Tibial nerve (tissue), 4 donors: Measurements from ENCODE around the gene MTFMT. TPM values are rescaled to one million over a fixed set of nuclear protein-coding genes. Genes with fewer than 3 reads are reported as not detected.
A peak's percentile ranks its signal among the peaks of the same experiment; 100 is the strongest.

Experiments used
- DNase-seq, 2 donors: peaks; one replicate each; pipeline ENCODE4 v3.0.0-alpha.2; 2019; ENCODE audit warnings: low spot score in 2 of 2
- H3K27ac ChIP-seq, 4 donors: fragments of 200-600 bp; sonication (generic) in 3 of 4; one replicate each; pipeline ENCODE4 v1.5.1; 2017 to 2019; ENCODE audit warnings: mild to moderate bottlenecking in 1 of 4
- H3K27me3 ChIP-seq, 2 donors: fragments of 200-600 bp; sonication (generic) in 1 of 2; one replicate each; pipeline versions ENCODE4 v1.5.1 to v1.6.0; 2017 to 2019
- H3K36me3 ChIP-seq, 3 donors: fragments of 200-600 bp; sonication (generic); one replicate each; pipeline ENCODE4 v1.5.1; 2018 to 2019
- H3K4me1 ChIP-seq, 4 donors: fragments of 200-600 bp; sonication (generic) in 3 of 4; one replicate each; pipeline ENCODE4 v1.5.1; 2017 to 2019
- H3K4me3 ChIP-seq, 4 donors: fragments of 200-600 bp; sonication (generic) in 3 of 4; one replicate each; pipeline ENCODE4 v1.5.1; 2017 to 2019; ENCODE audit warnings: mild to moderate bottlenecking in 1 of 4, moderate library complexity in 1 of 4
- H3K9me3 ChIP-seq, 4 donors: fragments of 200-600 bp; sonication (generic) in 3 of 4; one replicate each; pipeline ENCODE4 v1.5.1; 2017 to 2019
- CTCF ChIP-seq, 5 experiments: fragments of 200-600 bp in 3 of 5; fragments of 450-650 bp in 2 of 5; sonication (generic) in 3 of 5; IDR thresholded peaks; one replicate each; pipeline ENCODE4 v1.5.1; 2016 to 2019; ENCODE audit warnings: antibody characterized with exemption in 5 of 5, mild to moderate bottlenecking in 3 of 5, moderate library complexity in 2 of 5
- EP300 ChIP-seq, 2 donors: sonication (generic); formaldehyde crosslinking; IDR thresholded peaks; one replicate each; pipeline ENCODE4 v1.6.1; 2017; ENCODE audit warnings: antibody characterized with exemption in 2 of 2, mild to moderate bottlenecking in 1 of 2
- POLR2A ChIP-seq, 2 donors: fragments of 450-650 bp; IDR thresholded peaks; one replicate each; pipeline ENCODE4 v1.6.1; 2017; ENCODE audit warnings: antibody characterized with exemption in 2 of 2, mild to moderate bottlenecking in 2 of 2, moderate library complexity in 2 of 2
- WGBS, 2 donors: methylation state at CpG; one replicate each; pipeline ENCODE4 v1.1.5; 2018; 5-methylcytosine and 5-hydroxymethylcytosine counted together
- total RNA-seq, 4 donors: library from RNA; depleted of rRNA; stranded (reverse); fragments of >200 nt; gene quantifications; one replicate each; pipeline ENCODE4 v1.1.0, GENCODE V29; 2016

Gene MTFMT
- total RNA-seq, 4 donors from 2014 or later: 36.8 to 45.7 (median 41.2) TPM

- Histone ChIP-seq H3K4me1 (peaks cover 0 to 77% (median 41%) of the 10 kb centered on the region in 4 donors), H3K4me3 (peak overlapping the region; percentile 47 to 81 (median 52)), H3K27me3 (no peaks in the 10 kb centered on the region), H3K27ac (peak overlapping the region; percentile 64 to 95 (median 90)), H3K36me3 (no peaks in the 10 kb centered on the region), H3K9me3 (no peaks in the 10 kb centered on the region)
- TF ChIP-seq CTCF (IDR thresholded peaks at IDR 0.05) (no peak), POLR2A (IDR thresholded peaks at IDR 0.05) (no peak), EP300 (IDR thresholded peaks at IDR 0.05) (no peak)
- WGBS, 2 donors: 34 to 58% methylated on average over 3 of the region's 3 CpGs
- DNase-seq: no peak
These were observed 36.7 kb upstream of the MTFMT start for GRCh38 chr15:65066001-65066634.

GRCh38 chr15:65062726-65063125 lies 33.3 kb upstream of the MTFMT start:
- no peaks in the 10 kb centered on the region for H3K9me3 ChIP-seq
- WGBS, 2 donors: 51 to 73% methylated on average over 5 of the region's 5 CpGs
- H3K4me1 ChIP-seq: peaks cover 0 to 79% (median 54%) of the 10 kb centered on the region in 4 donors
- H3K4me3 ChIP-seq: no peak overlapping the region
- TF ChIP-seq CTCF (IDR thresholded peaks at IDR 0.05): no peak
- TF ChIP-seq EP300 (IDR thresholded peaks at IDR 0.05): no peak
- no peak for TF ChIP-seq POLR2A (IDR thresholded peaks at IDR 0.05)
- H3K27ac ChIP-seq: peak overlapping the region; percentile 5 to 95 (median 81)
- no peaks in the 10 kb centered on the region for H3K27me3 ChIP-seq
- no peak for DNase-seq
- peaks cover 0 to 7% (median 0%) of the 10 kb centered on the region in 3 donors for H3K36me3 ChIP-seq

GRCh38 chr15:65062061-65062460 lies 32.6 kb upstream of the MTFMT start:
- 54 to 66% methylated on average over 5 of the region's 5 CpGs for WGBS, 2 donors
- no peak for DNase-seq
- peak overlapping the region; percentile 5 to 95 (median 81) for H3K27ac ChIP-seq
- H3K4me3 ChIP-seq: no peak overlapping the region
- TF ChIP-seq CTCF (IDR thresholded peaks at IDR 0.05) (no peak), POLR2A (IDR thresholded peaks at IDR 0.05) (no peak), EP300 (IDR thresholded peaks at IDR 0.05) (no peak)
- H3K36me3 ChIP-seq: peaks cover 0 to 8% (median 0%) of the 10 kb centered on the region in 3 donors
- no peaks in the 10 kb centered on the region for H3K27me3 ChIP-seq
- peaks cover 0 to 86% (median 58%) of the 10 kb centered on the region in 4 donors for H3K4me1 ChIP-seq
- no peaks in the 10 kb centered on the region for H3K9me3 ChIP-seq

GRCh38 chr15:65060641-65061397 lies 31.4 kb upstream of the MTFMT start:
- Histone ChIP-seq H3K36me3 (peaks cover 0 to 8% (median 0%) of the 10 kb centered on the region in 3 donors), H3K9me3 (no peaks in the 10 kb centered on the region), H3K27ac (peak overlapping the region; percentile 68 to 95 (median 86)), H3K4me1 (peaks cover 0 to 98% (median 67%) of the 10 kb centered on the region in 4 donors), H3K4me3 (no peak overlapping the region), H3K27me3 (no peaks in the 10 kb centered on the region)
- TF ChIP-seq POLR2A (IDR thresholded peaks at IDR 0.05): no peak
- TF ChIP-seq EP300 (IDR thresholded peaks at IDR 0.05): peak in 1 of 2 donors; percentile 60
- TF ChIP-seq CTCF (IDR thresholded peaks at IDR 0.05): no peak
- DNase-seq: peak in 1 of 2 donors; percentile 44
- WGBS, 2 donors: 39 to 55% methylated on average over 6 of the region's 6 CpGs
